HEK293 (cell line): Measurements from ENCODE around the gene IL1RN.

Experiments used
- CTCF ChIA-PET: fragments of 350-600 bp; formaldehyde crosslinking; extraction: SDS; loops from one replicate; lab custom pipeline; 2021; ENCODE audit warnings: antibody characterized with exemption; lab: Yijun Ruan, JAX
- POLR2A ChIA-PET: fragments of 300-600 bp; formaldehyde crosslinking; extraction: SDS; loops from one replicate; lab custom pipeline; 2020; ENCODE audit warnings: antibody characterized with exemption, inconsistent platforms; lab: Yijun Ruan, JAX
- H3K27ac ChIP-seq: fragments of 200-500 bp; sonication (Bioruptor generic); 2 replicates; pipeline ENCODE4 v1.5.1; 2014; ENCODE audit warnings: low read depth, low read length, control low read depth, inconsistent platforms; ENCODE audit errors: extremely low read depth
- H3K36me3 ChIP-seq, 2 experiments: fragments of 200-500 bp in 1 of 2; sonication (Bioruptor generic) in 1 of 2; 1 replicate in 1 of 2; 2 replicates in 1 of 2; pipeline ENCODE4 v1.5.1; 2014 to 2017; ENCODE audit warnings: inconsistent platforms in 2 of 2, low read length in 2 of 2; ENCODE audit not compliant: control insufficient read depth in 2 of 2, insufficient read depth in 1 of 2
- H3K4me1 ChIP-seq: fragments of 200-500 bp; sonication (Bioruptor generic); 2 replicates; pipeline ENCODE4 v1.5.1; 2014; ENCODE audit warnings: mild to moderate bottlenecking, low read length, inconsistent platforms; ENCODE audit not compliant: control insufficient read depth, insufficient read depth
- H3K4me3 ChIP-seq: 2 replicates; pipeline ENCODE4 v1.5.1; 2011; ENCODE audit warnings: low read depth, mild to moderate bottlenecking, control low read depth, low read length, moderate library complexity
- H3K9me3 ChIP-seq: fragments of 200-500 bp; sonication (Bioruptor generic); 2 replicates; pipeline ENCODE4 v1.5.1; 2014; ENCODE audit warnings: low read depth, low read length, inconsistent platforms; ENCODE audit not compliant: control insufficient read depth, insufficient read depth
- BCL11B ChIP-seq: fragments of 450-650 bp; formaldehyde crosslinking; IDR thresholded peaks from 2 replicates; pipeline ENCODE4 v1.5.1; 2016; ENCODE audit warnings: low read depth, missing biosample characterization, missing genetic modification characterization
- GLI4 ChIP-seq: fragments of 450-650 bp; formaldehyde crosslinking; IDR thresholded peaks from 2 replicates; pipeline ENCODE4 v1.5.1; 2016; ENCODE audit warnings: missing biosample characterization, missing genetic modification characterization
- KLF8 ChIP-seq: fragments of 450-650 bp; formaldehyde crosslinking; IDR thresholded peaks from 2 replicates; pipeline ENCODE4 v1.5.1; 2016; ENCODE audit warnings: missing biosample characterization, missing genetic modification characterization
- PRDM6 ChIP-seq: fragments of 450-650 bp; formaldehyde crosslinking; IDR thresholded peaks from 2 replicates; pipeline ENCODE4 v1.5.1; 2017; ENCODE audit warnings: missing biosample characterization, missing genetic modification characterization
- YY1 ChIP-seq: fragments of 450-650 bp; formaldehyde crosslinking; IDR thresholded peaks from 2 replicates; pipeline ENCODE4 v1.5.1; 2018; ENCODE audit warnings: missing biosample characterization, missing genetic modification characterization
- ZBTB20 ChIP-seq: fragments of 450-650 bp; formaldehyde crosslinking; IDR thresholded peaks from 2 replicates; pipeline ENCODE4 v1.5.1; 2016; ENCODE audit warnings: missing biosample characterization, missing genetic modification characterization
- ZBTB49 ChIP-seq: fragments of 450-650 bp; formaldehyde crosslinking; IDR thresholded peaks from 2 replicates; pipeline ENCODE4 v1.5.1; 2016; ENCODE audit warnings: missing biosample characterization, missing genetic modification characterization, low read depth
- ZFHX2 ChIP-seq: fragments of 450-650 bp; formaldehyde crosslinking; conservative IDR thresholded peaks from 2 replicates; pipeline ENCODE4 v1.5.1; 2016; ENCODE audit warnings: missing biosample characterization, missing genetic modification characterization
- ZNF112 ChIP-seq: fragments of 450-650 bp; formaldehyde crosslinking; IDR thresholded peaks from 2 replicates; pipeline ENCODE4 v1.5.0; 2017; ENCODE audit warnings: missing biosample characterization, missing genetic modification characterization
- ZNF175 ChIP-seq: fragments of 450-650 bp; formaldehyde crosslinking; IDR thresholded peaks from 2 replicates; pipeline ENCODE4 v1.5.1; 2016; ENCODE audit warnings: missing biosample characterization, missing genetic modification characterization
- ZNF184 ChIP-seq: fragments of 450-650 bp; IDR thresholded peaks from 2 replicates; pipeline ENCODE4 v1.5.1; 2018; ENCODE audit warnings: missing biosample characterization, mild to moderate bottlenecking, missing genetic modification characterization
- ZNF433 ChIP-seq: fragments of 450-650 bp; formaldehyde crosslinking; IDR thresholded peaks from 2 replicates; pipeline ENCODE4 v1.5.1; 2016; ENCODE audit warnings: missing biosample characterization, missing genetic modification characterization, low read depth
- ZNF610 ChIP-seq: fragments of 450-650 bp; formaldehyde crosslinking; IDR thresholded peaks from 2 replicates; pipeline ENCODE4 v1.5.1; 2016; ENCODE audit warnings: missing biosample characterization, missing genetic modification characterization, borderline replicate concordance
- ZNF624 ChIP-seq: fragments of 450-650 bp; formaldehyde crosslinking; IDR thresholded peaks from 2 replicates; pipeline ENCODE4 v1.5.1; 2017; ENCODE audit warnings: missing biosample characterization, missing genetic modification characterization
- ZNF670 ChIP-seq: fragments of 450-650 bp; formaldehyde crosslinking; IDR thresholded peaks from 2 replicates; pipeline ENCODE4 v1.5.1; 2016; ENCODE audit warnings: missing biosample characterization, missing genetic modification characterization, low read depth
- ZNF677 ChIP-seq: fragments of 450-650 bp; IDR thresholded peaks from 2 replicates; pipeline ENCODE4 v1.5.0; 2018; ENCODE audit warnings: missing biosample characterization, mild to moderate bottlenecking, missing genetic modification characterization, moderate library complexity
- ZSCAN16 ChIP-seq: fragments of 450-650 bp; formaldehyde crosslinking; IDR thresholded peaks from 2 replicates; pipeline ENCODE4 v1.5.1; 2016; ENCODE audit warnings: missing biosample characterization, missing genetic modification characterization
- TF ChIP-seq, protein P1 (sequence below): fragments of 450-650 bp; formaldehyde crosslinking; IDR thresholded peaks from 2 replicates; pipeline ENCODE4 v1.5.1; 2016; ENCODE audit warnings: missing biosample characterization, missing genetic modification characterization, borderline replicate concordance

IL1RN gene

DNA sequence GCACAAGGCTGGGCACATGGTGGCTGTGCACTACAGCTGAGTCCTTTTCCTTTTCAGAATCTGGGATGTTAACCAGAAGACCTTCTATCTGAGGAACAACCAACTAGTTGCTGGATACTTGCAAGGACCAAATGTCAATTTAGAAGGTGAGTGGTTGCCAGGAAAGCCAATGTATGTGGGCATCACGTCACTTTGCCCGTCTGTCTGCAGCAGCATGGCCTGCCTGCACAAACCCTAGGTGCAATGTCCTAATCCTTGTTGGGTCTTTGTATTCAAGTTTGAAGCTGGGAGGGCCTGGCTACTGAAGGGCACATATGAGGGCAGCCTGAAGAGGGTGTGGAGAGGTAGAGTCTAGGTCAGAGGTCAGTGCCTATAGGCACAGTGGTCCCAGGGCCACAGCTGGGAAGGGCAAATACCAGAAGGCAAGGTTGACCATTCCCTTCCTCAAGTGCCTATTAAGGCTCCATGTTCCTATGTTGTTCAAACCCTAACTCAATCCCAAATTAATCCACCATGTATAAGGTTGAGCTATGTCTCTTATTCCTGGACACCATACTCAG lies 2.2 kb downstream of the IL1RN start (continued):
- TF ChIP-seq, protein P1, sequence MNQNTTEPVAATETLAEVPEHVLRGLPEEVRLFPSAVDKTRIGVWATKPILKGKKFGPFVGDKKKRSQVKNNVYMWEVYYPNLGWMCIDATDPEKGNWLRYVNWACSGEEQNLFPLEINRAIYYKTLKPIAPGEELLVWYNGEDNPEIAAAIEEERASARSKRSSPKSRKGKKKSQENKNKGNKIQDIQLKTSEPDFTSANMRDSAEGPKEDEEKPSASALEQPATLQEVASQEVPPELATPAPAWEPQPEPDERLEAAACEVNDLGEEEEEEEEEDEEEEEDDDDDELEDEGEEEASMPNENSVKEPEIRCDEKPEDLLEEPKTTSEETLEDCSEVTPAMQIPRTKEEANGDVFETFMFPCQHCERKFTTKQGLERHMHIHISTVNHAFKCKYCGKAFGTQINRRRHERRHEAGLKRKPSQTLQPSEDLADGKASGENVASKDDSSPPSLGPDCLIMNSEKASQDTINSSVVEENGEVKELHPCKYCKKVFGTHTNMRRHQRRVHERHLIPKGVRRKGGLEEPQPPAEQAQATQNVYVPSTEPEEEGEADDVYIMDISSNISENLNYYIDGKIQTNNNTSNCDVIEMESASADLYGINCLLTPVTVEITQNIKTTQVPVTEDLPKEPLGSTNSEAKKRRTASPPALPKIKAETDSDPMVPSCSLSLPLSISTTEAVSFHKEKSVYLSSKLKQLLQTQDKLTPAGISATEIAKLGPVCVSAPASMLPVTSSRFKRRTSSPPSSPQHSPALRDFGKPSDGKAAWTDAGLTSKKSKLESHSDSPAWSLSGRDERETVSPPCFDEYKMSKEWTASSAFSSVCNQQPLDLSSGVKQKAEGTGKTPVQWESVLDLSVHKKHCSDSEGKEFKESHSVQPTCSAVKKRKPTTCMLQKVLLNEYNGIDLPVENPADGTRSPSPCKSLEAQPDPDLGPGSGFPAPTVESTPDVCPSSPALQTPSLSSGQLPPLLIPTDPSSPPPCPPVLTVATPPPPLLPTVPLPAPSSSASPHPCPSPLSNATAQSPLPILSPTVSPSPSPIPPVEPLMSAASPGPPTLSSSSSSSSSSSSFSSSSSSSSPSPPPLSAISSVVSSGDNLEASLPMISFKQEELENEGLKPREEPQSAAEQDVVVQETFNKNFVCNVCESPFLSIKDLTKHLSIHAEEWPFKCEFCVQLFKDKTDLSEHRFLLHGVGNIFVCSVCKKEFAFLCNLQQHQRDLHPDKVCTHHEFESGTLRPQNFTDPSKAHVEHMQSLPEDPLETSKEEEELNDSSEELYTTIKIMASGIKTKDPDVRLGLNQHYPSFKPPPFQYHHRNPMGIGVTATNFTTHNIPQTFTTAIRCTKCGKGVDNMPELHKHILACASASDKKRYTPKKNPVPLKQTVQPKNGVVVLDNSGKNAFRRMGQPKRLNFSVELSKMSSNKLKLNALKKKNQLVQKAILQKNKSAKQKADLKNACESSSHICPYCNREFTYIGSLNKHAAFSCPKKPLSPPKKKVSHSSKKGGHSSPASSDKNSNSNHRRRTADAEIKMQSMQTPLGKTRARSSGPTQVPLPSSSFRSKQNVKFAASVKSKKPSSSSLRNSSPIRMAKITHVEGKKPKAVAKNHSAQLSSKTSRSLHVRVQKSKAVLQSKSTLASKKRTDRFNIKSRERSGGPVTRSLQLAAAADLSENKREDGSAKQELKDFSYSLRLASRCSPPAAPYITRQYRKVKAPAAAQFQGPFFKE (tag by site-specific recombination), result no peak
- no peak for TF ChIP-seq PRDM6 (tag by site-specific recombination)
- TF ChIP-seq GLI4 (tag by site-specific recombination), result no peak
- no peak for TF ChIP-seq ZBTB20
- TF ChIP-seq ZNF670 (tag by site-specific recombination), result no peak

DNA sequence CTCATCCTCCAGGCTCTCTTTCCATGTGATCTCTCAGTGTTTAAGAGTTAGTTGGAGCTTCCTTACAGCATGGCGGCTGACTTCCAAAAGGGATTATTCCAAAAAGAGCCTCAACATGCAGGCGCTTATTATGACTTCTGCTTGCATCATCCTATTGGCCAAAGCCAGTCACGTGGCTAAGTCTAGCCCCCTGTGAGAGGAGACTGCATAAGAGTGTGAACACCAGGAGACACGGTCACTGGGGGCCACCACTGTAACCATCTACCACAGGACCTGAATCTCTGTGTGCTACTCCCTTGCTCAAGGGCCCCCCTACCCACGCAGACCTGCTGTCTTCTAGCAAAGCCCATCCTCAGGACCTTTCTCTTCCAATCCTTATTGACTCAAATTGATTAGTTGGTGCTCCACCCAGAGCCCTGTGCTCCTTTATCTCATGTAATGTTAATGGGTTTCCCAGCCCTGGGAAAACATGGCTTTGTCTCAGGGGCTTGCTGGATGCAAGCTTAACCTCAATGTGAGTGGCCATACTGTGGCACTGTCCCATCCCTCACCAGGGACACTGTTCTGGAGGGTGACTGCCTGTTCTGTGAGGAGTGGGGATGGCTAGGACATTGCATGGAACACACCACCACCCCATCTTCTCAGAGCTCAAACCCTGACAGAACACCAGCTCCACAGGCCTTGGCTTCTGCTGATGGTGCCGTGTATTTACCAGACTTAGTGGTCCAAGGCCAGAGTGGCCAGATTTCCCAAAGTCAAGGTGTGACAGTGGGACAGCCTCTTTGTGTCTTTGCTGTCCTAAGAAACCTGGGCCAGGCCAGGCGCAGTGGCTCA lies 4.2 kb downstream of the IL1RN start:
- no peaks in the 10 kb centered on the region for H3K4me1 ChIP-seq
- ChIA-PET POLR2A (no interaction called here), CTCF (interaction anchor here (0.7 to 1.0 kb wide), 2 partner anchors 48 to 51 kb away, joined by 3 read pairs; no protein-coding TSS in a partner anchor)
- no peak overlapping the region for H3K4me3 ChIP-seq
- no peaks in the 10 kb centered on the region for H3K36me3 ChIP-seq
- no peaks in the 10 kb centered on the region for H3K9me3 ChIP-seq
- H3K27ac ChIP-seq, result no peak overlapping the region
- no peak for TF ChIP-seq YY1 (tag by site-specific recombination)
- no peak for TF ChIP-seq ZBTB49 (tag by site-specific recombination)
- TF ChIP-seq ZSCAN16 (tag by site-specific recombination), result no peak
- TF ChIP-seq ZNF624 (tag by site-specific recombination), result no peak
- TF ChIP-seq, protein P1 (tag by site-specific recombination), result no peak
- TF ChIP-seq ZNF112 (tag by site-specific recombination), result no peak
- no peak for TF ChIP-seq ZNF433 (tag by site-specific recombination)
- TF ChIP-seq ZFHX2 (tag by site-specific recombination), result no peak
- TF ChIP-seq BCL11B (tag by site-specific recombination), result no peak
- TF ChIP-seq ZNF175 (tag by site-specific recombination), result no peak
- TF ChIP-seq ZNF184, result no peak
- TF ChIP-seq KLF8, result no peak
- no peak for TF ChIP-seq ZNF677 (tag by site-specific recombination)
- no peak for TF ChIP-seq ZNF610 (tag by site-specific recombination)
